Liver (tissue), 9 donors: Measurements from ENCODE around the gene GATAD2B. TPM values are rescaled to one million over a fixed set of nuclear protein-coding genes. Genes with fewer than 3 reads are reported as not detected.

Experiments
- DNase-seq: peaks from one replicate; pipeline ENCODE4 v3.0.0-alpha.2; 2017; ENCODE audit warnings: low spot score
- H3K27ac ChIP-seq, 2 donors: one replicate each; pipeline ENCODE4 v1.7.0; 2013; ENCODE audit warnings: inconsistent platforms in 2 of 2, low read length in 2 of 2, control low read depth in 1 of 2, low read depth in 1 of 2, mild to moderate bottlenecking in 1 of 2
- H3K27me3 ChIP-seq, 4 donors: one replicate each; pipeline versions ENCODE4 v1.6.1 to v1.7.0; 2013; ENCODE audit warnings: low read length in 3 of 4, inconsistent platforms in 1 of 4, mild to moderate bottlenecking in 1 of 4, moderate library complexity in 1 of 4; ENCODE audit not compliant: control insufficient read depth in 4 of 4, insufficient read depth in 4 of 4
- H3K36me3 ChIP-seq, 4 donors: one replicate each; pipeline versions ENCODE4 v1.6.1 to v1.7.0; 2013; ENCODE audit warnings: low read length in 3 of 4, mild to moderate bottlenecking in 3 of 4, low read depth in 1 of 4, moderate library complexity in 1 of 4; ENCODE audit not compliant: control insufficient read depth in 4 of 4, insufficient read depth in 3 of 4
- H3K4me1 ChIP-seq, 4 donors: one replicate each; pipeline versions ENCODE4 v1.6.1 to v1.7.0; 2013; ENCODE audit warnings: low read length in 3 of 4, mild to moderate bottlenecking in 3 of 4, moderate library complexity in 1 of 4; ENCODE audit not compliant: control insufficient read depth in 4 of 4, insufficient read depth in 4 of 4
- H3K4me3 ChIP-seq, 3 donors: one replicate each; pipeline versions ENCODE4 v1.6.1 to v1.7.0; 2013; ENCODE audit warnings: low read length in 3 of 3, control low read depth in 1 of 3, low read depth in 1 of 3, mild to moderate bottlenecking in 1 of 3
- H3K9ac ChIP-seq, 2 donors: one replicate each; pipeline ENCODE4 v1.7.0; 2013; ENCODE audit warnings: low read length in 2 of 2, mild to moderate bottlenecking in 2 of 2, moderate library complexity in 2 of 2, control low read depth in 1 of 2, low read depth in 1 of 2
- H3K9me3 ChIP-seq, 4 donors: one replicate each; pipeline versions ENCODE4 v1.6.1 to v1.7.0; 2013; ENCODE audit warnings: low read length in 3 of 4; ENCODE audit not compliant: control insufficient read depth in 4 of 4
- CTCF ChIP-seq: fragments of 150-350 bp; IDR thresholded peaks from 2 replicates; pipeline ENCODE4 v1.5.1; 2017; ENCODE audit warnings: improper control_type of control experiment, low read depth, low read length; ENCODE audit not compliant: missing input control
- EGR1 ChIP-seq, 2 donors: IDR thresholded peaks; 2 replicates each; pipeline ENCODE4 v1.6.1; 2016 to 2018; ENCODE audit warnings: antibody characterized with exemption in 2 of 2, low read depth in 2 of 2
- FOXA1 ChIP-seq: IDR thresholded peaks from 2 replicates; pipeline ENCODE4 v1.6.1; 2016; ENCODE audit warnings: antibody characterized with exemption
- FOXA2 ChIP-seq: IDR thresholded peaks from 2 replicates; pipeline ENCODE4 v1.6.1; 2016; ENCODE audit warnings: antibody characterized with exemption
- GABPA ChIP-seq, 2 donors: IDR thresholded peaks in 1 of 2; conservative IDR thresholded peaks in 1 of 2; 2 replicates each; pipeline ENCODE4 v1.6.1; 2016; ENCODE audit warnings: antibody characterized with exemption in 2 of 2, mild to moderate bottlenecking in 1 of 2, moderate library complexity in 1 of 2
- HNF4A ChIP-seq, 2 donors: conservative IDR thresholded peaks; 2 replicates each; pipeline ENCODE4 v1.6.1; 2016; ENCODE audit warnings: antibody characterized with exemption in 2 of 2, mild to moderate bottlenecking in 2 of 2
- NR2F2 ChIP-seq: IDR thresholded peaks from 2 replicates; pipeline ENCODE4 v1.6.1; 2016; ENCODE audit warnings: antibody characterized with exemption
- RAD21 ChIP-seq, 2 donors: IDR thresholded peaks; 2 replicates each; pipeline ENCODE4 v1.6.1; 2016; ENCODE audit warnings: antibody characterized with exemption in 2 of 2, mild to moderate bottlenecking in 2 of 2
- REST ChIP-seq: IDR thresholded peaks from 2 replicates; pipeline ENCODE4 v1.6.1; 2016; ENCODE audit warnings: antibody characterized with exemption, mild to moderate bottlenecking
- RXRA ChIP-seq, 2 donors: IDR thresholded peaks; 2 replicates each; pipeline ENCODE4 v1.6.1; 2017 to 2018; ENCODE audit warnings: antibody characterized with exemption in 2 of 2, mild to moderate bottlenecking in 1 of 2
- SP1 ChIP-seq: IDR thresholded peaks from 2 replicates; pipeline ENCODE4 v1.6.1; 2018; ENCODE audit warnings: antibody characterized with exemption, mild to moderate bottlenecking
- TAF1 ChIP-seq: conservative IDR thresholded peaks from 2 replicates; pipeline ENCODE4 v1.6.1; 2016; ENCODE audit warnings: antibody characterized with exemption, mild to moderate bottlenecking
- YY1 ChIP-seq: IDR thresholded peaks from 2 replicates; pipeline ENCODE4 v1.6.1; 2016; ENCODE audit warnings: antibody characterized with exemption, mild to moderate bottlenecking
- ZBTB33 ChIP-seq: IDR thresholded peaks from 2 replicates; pipeline ENCODE4 v1.6.1; 2016; ENCODE audit warnings: antibody characterized with exemption
- WGBS: extraction: QIAGEN DNeasy Blood & Tissue Kit; methylation state at CpG from one replicate; pipeline ENCODE4 v1.1.7; 2013; 5-methylcytosine and 5-hydroxymethylcytosine counted together
- polyA plus RNA-seq, 2 donors: library from polyadenylated mRNA; stranded (reverse) in 1 of 2; unstranded in 1 of 2; fragments of 200-250 nt in 1 of 2; fragments of >200 nt in 1 of 2; fragmentation: Nextera tagmentation in 1 of 2; extraction: Ambion mirVana in 1 of 2; gene quantifications; one replicate each; pipeline versions ENCODE4 v1.2.1 to v1.2.3, GENCODE V29; 2013 to 2015
- total RNA-seq, 2 donors: library from RNA; depleted of rRNA; stranded (reverse); fragments of >200 nt; gene quantifications; one replicate each; pipeline ENCODE4 v1.2.3, GENCODE V29; 2014
- TF ChIP-seq, protein P1 (sequence below): IDR thresholded peaks from 2 replicates; pipeline ENCODE4 v1.6.1; 2016; ENCODE audit warnings: antibody characterized with exemption
- TF ChIP-seq, protein P2 (sequence below): IDR thresholded peaks from 2 replicates; pipeline ENCODE4 v1.6.1; 2016; ENCODE audit warnings: antibody characterized with exemption
- donor health status: healthy.
- donor health status: healthy.
- donor health status: healthy.
- donor health status: healthy.
- donor health status: healthy.

The GATAD2B gene
- total and polyA plus RNA-seq, 4 donors = 3.2 to 4.9 (median 3.9) TPM

- Histone ChIP-seq H3K27ac (no peak overlapping the region), H3K9ac (no peak overlapping the region), H3K9me3 (no peaks in the 10 kb centered on the region), H3K36me3 (no peaks in the 10 kb centered on the region), H3K27me3 (no peaks in the 10 kb centered on the region), H3K4me3 (no peak overlapping the region), H3K4me1 (peaks cover 0 to 3% (median under 1%) of the 10 kb centered on the region in 4 donors)
- WGBS = 90% methylated on average over 3 of the region's 3 CpGs
- DNase-seq = no peak
- TF ChIP-seq RAD21 (IDR thresholded peaks at IDR 0.05) (no peak), ZBTB33 (no peak), HNF4A (conservative IDR thresholded peaks at IDR 0.05) (no peak), FOXA1 (no peak), REST (no peak), FOXA2 (no peak), EGR1 (IDR thresholded peaks at IDR 0.05; ENCODE audit: low read depth in 2 of 2) (no peak), CTCF (no peak), TAF1 (no peak), GABPA (IDR thresholded peaks at IDR 0.05 in 1 of 2, conservative IDR thresholded peaks at IDR 0.05 in 1 of 2) (no peak), YY1 (no peak), RXRA (IDR thresholded peaks at IDR 0.05) (no peak), SP1 (no peak), NR2F2 (no peak)
- TF ChIP-seq, protein P1, sequence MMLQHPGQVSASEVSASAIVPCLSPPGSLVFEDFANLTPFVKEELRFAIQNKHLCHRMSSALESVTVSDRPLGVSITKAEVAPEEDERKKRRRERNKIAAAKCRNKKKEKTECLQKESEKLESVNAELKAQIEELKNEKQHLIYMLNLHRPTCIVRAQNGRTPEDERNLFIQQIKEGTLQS = no peak
- TF ChIP-seq, protein P2, sequence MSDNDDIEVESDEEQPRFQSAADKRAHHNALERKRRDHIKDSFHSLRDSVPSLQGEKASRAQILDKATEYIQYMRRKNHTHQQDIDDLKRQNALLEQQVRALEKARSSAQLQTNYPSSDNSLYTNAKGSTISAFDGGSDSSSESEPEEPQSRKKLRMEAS = no peak
Observed at GRCh38 chr1:153842006-153842471, 80.7 kb downstream of the GATAD2B start.
